NB4 (cell line): ENCODE data around the gene CLN5.

Experiments used
- POLR2A ChIP-seq: IDR thresholded peaks from 2 replicates; pipeline ENCODE4 v1.6.1; 2011; ENCODE audit warnings: mild to moderate bottlenecking; ENCODE audit not compliant: insufficient read length; ENCODE audit errors: extremely low read depth
- TF ChIP-seq, protein P1 (sequence below): IDR thresholded peaks from one replicate; pipeline ENCODE4 v1.5.1; 2012; ENCODE audit warnings: low read depth, low read length
- TF ChIP-seq, protein P2 (sequence below): IDR thresholded peaks from 2 replicates; pipeline ENCODE4 v1.6.1; 2011; ENCODE audit warnings: low read depth, low read length

DNA sequence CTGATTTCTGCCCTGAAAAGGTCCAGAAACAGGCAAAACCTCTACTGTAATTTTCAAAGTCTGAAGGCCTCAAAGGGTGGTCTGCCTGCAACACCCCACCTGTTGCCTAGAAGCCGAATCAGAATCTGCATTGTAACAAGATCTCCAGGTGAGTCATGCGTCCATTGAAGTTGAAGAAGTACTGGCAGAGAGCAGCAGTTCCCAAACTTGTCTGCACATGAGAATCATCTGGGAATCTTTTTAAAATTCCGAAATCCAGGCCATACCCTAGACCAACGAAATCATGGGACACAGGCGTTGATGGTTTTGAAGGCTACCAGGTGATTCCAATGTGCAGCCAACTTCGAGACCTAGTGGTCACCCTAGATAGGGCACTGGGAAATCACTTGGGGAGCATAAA, 16.0 kb upstream of the CLN5 start:
- TF ChIP-seq, protein P1, sequence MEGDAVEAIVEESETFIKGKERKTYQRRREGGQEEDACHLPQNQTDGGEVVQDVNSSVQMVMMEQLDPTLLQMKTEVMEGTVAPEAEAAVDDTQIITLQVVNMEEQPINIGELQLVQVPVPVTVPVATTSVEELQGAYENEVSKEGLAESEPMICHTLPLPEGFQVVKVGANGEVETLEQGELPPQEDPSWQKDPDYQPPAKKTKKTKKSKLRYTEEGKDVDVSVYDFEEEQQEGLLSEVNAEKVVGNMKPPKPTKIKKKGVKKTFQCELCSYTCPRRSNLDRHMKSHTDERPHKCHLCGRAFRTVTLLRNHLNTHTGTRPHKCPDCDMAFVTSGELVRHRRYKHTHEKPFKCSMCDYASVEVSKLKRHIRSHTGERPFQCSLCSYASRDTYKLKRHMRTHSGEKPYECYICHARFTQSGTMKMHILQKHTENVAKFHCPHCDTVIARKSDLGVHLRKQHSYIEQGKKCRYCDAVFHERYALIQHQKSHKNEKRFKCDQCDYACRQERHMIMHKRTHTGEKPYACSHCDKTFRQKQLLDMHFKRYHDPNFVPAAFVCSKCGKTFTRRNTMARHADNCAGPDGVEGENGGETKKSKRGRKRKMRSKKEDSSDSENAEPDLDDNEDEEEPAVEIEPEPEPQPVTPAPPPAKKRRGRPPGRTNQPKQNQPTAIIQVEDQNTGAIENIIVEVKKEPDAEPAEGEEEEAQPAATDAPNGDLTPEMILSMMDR = no peak
- TF ChIP-seq, protein P2, sequence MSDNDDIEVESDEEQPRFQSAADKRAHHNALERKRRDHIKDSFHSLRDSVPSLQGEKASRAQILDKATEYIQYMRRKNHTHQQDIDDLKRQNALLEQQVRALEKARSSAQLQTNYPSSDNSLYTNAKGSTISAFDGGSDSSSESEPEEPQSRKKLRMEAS = no peak
- TF ChIP-seq POLR2A = no peak
